Gastroesophageal sphincter (tissue), 4 donors: ENCODE data around the gene FZR1. TPM values are rescaled to one million over a fixed set of nuclear protein-coding genes. Genes with fewer than 3 reads are reported as not detected.
"Not testable (repeated sequence)": the region's sequence is repeated elsewhere in the genome, so short reads cannot be mapped to it uniquely, and the experiment has no call there.

Experiments
- ATAC-seq: fragments of 150-250 bp; one replicate; pipeline ENCODE4 v1.9.1; 2016; ENCODE audit warnings: mild to moderate bottlenecking, moderate library complexity
- H3K27ac ChIP-seq, 4 donors: fragments of 200-600 bp; sonication (generic) in 3 of 4; 1 replicate in 3 of 4; 2 replicates in 1 of 4; pipeline ENCODE4 v1.5.1; 2016 to 2019
- H3K27me3 ChIP-seq: fragments of 200-600 bp; sonication (generic); one replicate; pipeline ENCODE4 v1.5.1; 2019
- H3K36me3 ChIP-seq, 2 donors: fragments of 200-600 bp; sonication (generic); one replicate each; pipeline ENCODE4 v1.5.1; 2019; ENCODE audit warnings: control low read depth in 1 of 2
- H3K4me1 ChIP-seq, 3 donors: fragments of 200-600 bp; sonication (generic); 1 replicate in 2 of 3; 2 replicates in 1 of 3; pipeline ENCODE4 v1.5.1; 2016 to 2019; ENCODE audit warnings: control low read depth in 2 of 3
- H3K4me3 ChIP-seq, 2 donors: fragments of 200-600 bp; sonication (generic); one replicate each; pipeline ENCODE4 v1.5.1; 2019; ENCODE audit warnings: mild to moderate bottlenecking in 1 of 2, moderate library complexity in 1 of 2
- H3K9me3 ChIP-seq, 3 donors: fragments of 200-600 bp; sonication (generic); one replicate each; pipeline ENCODE4 v1.5.1; 2017 to 2019; ENCODE audit warnings: control low read depth in 2 of 3
- EP300 ChIP-seq: sonication (generic); formaldehyde crosslinking; IDR thresholded peaks from one replicate; pipeline ENCODE4 v1.6.1; 2017; ENCODE audit warnings: antibody characterized with exemption, mild to moderate bottlenecking
- POLR2A ChIP-seq, 2 donors: fragments of 450-650 bp; IDR thresholded peaks; one replicate each; pipeline ENCODE4 v1.6.1; 2017; ENCODE audit warnings: antibody characterized with exemption in 2 of 2, mild to moderate bottlenecking in 2 of 2, moderate library complexity in 1 of 2
- POLR2AphosphoS5 ChIP-seq: sonication (generic); formaldehyde crosslinking; IDR thresholded peaks from one replicate; pipeline ENCODE4 v1.6.1; 2017; ENCODE audit warnings: antibody characterized with exemption
- WGBS, 2 donors: methylation state at CpG; one replicate each; pipeline ENCODE4 v1.1.5; 2018; ENCODE audit warnings: low coverage in 1 of 2; 5-methylcytosine and 5-hydroxymethylcytosine counted together
- total RNA-seq, 4 donors: library from RNA; depleted of rRNA; stranded (reverse); fragments of >200 nt; gene quantifications; one replicate each; pipeline ENCODE4 v1.1.0, GENCODE V29; 2016
- TF ChIP-seq, protein P1 (sequence below), 4 experiments: fragments of 200-600 bp in 2 of 4; fragments of 450-650 bp in 2 of 4; sonication (generic) in 1 of 4; IDR thresholded peaks; one replicate each; pipeline ENCODE4 v1.5.1; 2017 to 2019; ENCODE audit warnings: antibody characterized with exemption in 4 of 4, mild to moderate bottlenecking in 2 of 4, moderate library complexity in 2 of 4

The FZR1 gene
- total RNA-seq, 4 donors from 2014 or later = 17.6 to 32.9 (median 23.0) TPM

DNA sequence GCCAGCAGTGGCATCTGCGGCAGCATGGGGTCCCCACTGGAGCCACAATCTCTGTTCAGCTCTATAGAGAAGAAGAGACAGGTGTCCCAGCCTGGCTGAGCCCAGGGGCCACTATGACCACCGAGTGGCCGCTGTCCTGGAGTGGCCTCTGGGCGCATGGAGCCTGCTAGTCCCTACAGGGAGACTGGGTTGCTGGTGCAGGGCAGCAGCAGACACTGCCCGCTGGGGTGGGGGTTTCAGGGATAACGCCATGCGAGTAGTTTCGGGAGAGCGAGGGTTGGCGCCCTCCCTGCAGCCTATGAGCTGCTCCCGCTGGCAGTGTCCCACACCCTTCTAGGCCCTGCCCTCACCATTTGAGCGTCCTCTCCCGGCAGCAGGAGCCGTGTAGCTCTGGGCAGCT, 22.0 kb downstream of the FZR1 start:
- no peaks in the 10 kb centered on the region for H3K9me3 ChIP-seq
- no peak overlapping the region for H3K4me3 ChIP-seq
- H3K36me3 ChIP-seq = peaks cover 0 to 81% of the 10 kb centered on the region in 2 donors
- 70% methylated on average over 2 of the region's 14 CpGs; no CpG with 5 or more reads in 1 of the 2 donors for WGBS, 2 donors
- TF ChIP-seq POLR2A (IDR thresholded peaks at IDR 0.05) (no peak), EP300 (no peak), POLR2AphosphoS5 (no peak)
- TF ChIP-seq, protein P1, sequence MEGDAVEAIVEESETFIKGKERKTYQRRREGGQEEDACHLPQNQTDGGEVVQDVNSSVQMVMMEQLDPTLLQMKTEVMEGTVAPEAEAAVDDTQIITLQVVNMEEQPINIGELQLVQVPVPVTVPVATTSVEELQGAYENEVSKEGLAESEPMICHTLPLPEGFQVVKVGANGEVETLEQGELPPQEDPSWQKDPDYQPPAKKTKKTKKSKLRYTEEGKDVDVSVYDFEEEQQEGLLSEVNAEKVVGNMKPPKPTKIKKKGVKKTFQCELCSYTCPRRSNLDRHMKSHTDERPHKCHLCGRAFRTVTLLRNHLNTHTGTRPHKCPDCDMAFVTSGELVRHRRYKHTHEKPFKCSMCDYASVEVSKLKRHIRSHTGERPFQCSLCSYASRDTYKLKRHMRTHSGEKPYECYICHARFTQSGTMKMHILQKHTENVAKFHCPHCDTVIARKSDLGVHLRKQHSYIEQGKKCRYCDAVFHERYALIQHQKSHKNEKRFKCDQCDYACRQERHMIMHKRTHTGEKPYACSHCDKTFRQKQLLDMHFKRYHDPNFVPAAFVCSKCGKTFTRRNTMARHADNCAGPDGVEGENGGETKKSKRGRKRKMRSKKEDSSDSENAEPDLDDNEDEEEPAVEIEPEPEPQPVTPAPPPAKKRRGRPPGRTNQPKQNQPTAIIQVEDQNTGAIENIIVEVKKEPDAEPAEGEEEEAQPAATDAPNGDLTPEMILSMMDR (IDR thresholded peaks at IDR 0.05) = no peak
- H3K27me3 ChIP-seq = no peaks in the 10 kb centered on the region
- no peaks in the 10 kb centered on the region for H3K4me1 ChIP-seq
- no peak for ATAC-seq
- no peak overlapping the region for H3K27ac ChIP-seq

DNA sequence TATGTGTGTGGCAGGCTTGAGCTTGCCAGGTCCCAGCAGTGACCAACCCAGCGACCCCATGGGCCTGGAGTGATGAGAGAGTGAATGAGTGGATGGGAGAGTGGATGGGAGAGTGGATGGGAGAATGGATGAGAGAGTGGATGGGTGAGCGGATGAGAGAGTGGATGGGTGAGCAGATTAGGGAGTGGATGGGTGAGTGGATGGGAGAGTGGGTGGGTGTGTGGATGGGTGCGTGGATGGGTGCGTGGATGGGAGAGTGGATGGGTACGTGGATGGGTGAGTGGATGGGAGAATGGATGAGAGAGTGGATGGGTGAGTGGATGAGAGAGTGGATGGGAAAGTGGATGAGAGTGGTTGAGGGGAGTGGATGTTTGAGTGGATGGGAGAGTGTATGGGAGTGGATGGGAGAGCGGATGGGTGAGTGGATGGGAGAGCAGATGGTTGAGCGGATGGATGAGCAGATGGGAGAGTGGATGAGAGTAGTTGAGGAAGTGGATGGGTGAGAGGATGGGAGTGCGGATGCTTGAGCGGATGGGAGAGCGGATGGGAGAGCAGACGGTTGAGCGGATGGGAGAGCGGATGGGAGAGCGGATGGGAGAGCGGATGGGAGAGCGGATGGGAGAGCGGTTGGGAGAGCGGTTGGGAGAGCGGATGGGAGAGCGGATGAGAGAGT, 22.6 kb downstream of the FZR1 start:
- no peak overlapping the region for H3K27ac ChIP-seq
- no peak overlapping the region for H3K4me3 ChIP-seq
- 95 to 96% methylated on average over 18 to 19 of the region's 20 CpGs for WGBS, 2 donors
- TF ChIP-seq EP300 = no peak
- no peak for TF ChIP-seq POLR2AphosphoS5
- TF ChIP-seq, protein P1 (IDR thresholded peaks at IDR 0.05) = no peak
- TF ChIP-seq POLR2A (IDR thresholded peaks at IDR 0.05) = no peak
- H3K9me3 ChIP-seq = no peaks in the 10 kb centered on the region
- no peaks in the 10 kb centered on the region for H3K4me1 ChIP-seq
- peaks cover 0 to 81% of the 10 kb centered on the region in 2 donors for H3K36me3 ChIP-seq
- no peaks in the 10 kb centered on the region for H3K27me3 ChIP-seq
- no peak for ATAC-seq

DNA sequence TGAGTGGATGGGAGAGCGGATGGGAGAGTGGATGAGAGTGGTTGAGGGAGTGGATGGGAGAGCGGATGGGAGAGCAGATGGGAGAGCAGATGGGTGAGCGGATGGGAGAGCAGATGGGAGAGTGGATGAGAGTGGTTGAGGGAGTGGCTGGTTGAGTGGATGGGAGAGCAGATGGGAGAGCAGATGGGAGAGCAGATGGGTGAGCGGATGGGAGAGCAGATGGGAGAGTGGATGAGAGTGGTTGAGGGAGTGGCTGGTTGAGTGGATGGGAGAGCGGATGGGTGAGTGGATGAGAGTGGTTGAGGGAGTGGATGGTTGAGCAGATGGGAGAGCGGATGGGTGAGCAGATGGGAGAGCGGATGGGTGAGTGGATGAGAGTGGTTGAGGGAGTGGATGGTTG, 23.2 kb downstream of the FZR1 start:
- not testable (repeated sequence) for ATAC-seq, H3K27ac ChIP-seq, H3K4me1 ChIP-seq, H3K9me3 ChIP-seq, H3K4me3 ChIP-seq, H3K27me3 ChIP-seq
- WGBS, 2 donors = 89 to 93% methylated on average over 7 of the region's 7 CpGs
- H3K36me3 ChIP-seq = peaks cover 0 to 81% of the 10 kb centered on the region in 2 donors

DNA sequence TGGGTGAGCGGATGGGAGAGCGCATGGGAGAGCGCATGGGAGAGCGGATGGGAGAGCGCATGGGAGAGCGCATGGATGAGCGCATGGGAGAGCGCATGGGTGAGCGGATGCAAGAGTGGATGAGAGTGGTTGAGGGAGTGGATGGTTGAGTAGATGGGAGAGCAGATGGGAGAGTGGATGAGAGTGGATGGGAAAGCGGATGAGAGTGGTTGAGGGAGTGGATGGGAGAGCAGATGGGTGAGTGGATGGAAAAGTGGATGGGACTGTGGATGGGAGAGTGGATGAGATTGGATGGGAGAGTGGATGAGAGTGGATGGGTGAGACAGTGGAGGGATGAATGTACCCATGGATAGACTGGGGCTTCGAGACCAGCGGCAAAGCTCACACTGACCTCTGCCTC, 24.3 kb downstream of the FZR1 start:
- Histone ChIP-seq H3K9me3 (no peaks in the 10 kb centered on the region), H3K4me3 (no peak overlapping the region), H3K4me1 (no peaks in the 10 kb centered on the region), H3K36me3 (peaks cover 0 to 82% of the 10 kb centered on the region in 2 donors), H3K27ac (no peak overlapping the region), H3K27me3 (no peaks in the 10 kb centered on the region)
- WGBS, 2 donors = 93 to 94% methylated on average over 10 to 12 of the region's 12 CpGs
- no peak for TF ChIP-seq POLR2AphosphoS5
- TF ChIP-seq POLR2A (IDR thresholded peaks at IDR 0.05) = no peak
- TF ChIP-seq EP300 = no peak
- TF ChIP-seq, protein P1 (IDR thresholded peaks at IDR 0.05) = no peak
- no peak for ATAC-seq

DNA sequence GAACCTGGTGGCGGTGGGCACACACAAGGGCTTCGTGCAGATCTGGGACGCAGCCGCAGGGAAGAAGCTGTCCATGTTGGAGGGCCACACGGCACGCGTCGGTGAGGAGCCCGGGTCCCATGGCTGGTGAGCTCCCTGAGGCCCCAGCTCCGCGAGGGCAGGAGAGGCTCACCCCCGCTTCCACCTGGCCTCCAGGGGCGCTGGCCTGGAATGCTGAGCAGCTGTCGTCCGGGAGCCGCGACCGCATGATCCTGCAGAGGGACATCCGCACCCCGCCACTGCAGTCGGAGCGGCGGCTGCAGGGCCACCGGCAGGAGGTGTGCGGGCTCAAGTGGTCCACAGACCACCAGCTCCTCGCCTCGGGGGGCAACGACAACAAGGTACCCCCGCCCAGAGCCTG, 25.6 kb downstream of the FZR1 start:
- Histone ChIP-seq H3K4me1 (peaks cover 0 to 9% (median 0%) of the 10 kb centered on the region in 3 donors), H3K9me3 (no peaks in the 10 kb centered on the region), H3K27ac (no peak overlapping the region), H3K27me3 (no peaks in the 10 kb centered on the region), H3K4me3 (no peak overlapping the region), H3K36me3 (peaks cover 0 to 82% of the 10 kb centered on the region in 2 donors)
- ATAC-seq = no peak
- no CpG with 5 or more reads among the region's 29 CpGs for WGBS, 2 donors
- TF ChIP-seq EP300 = no peak
- TF ChIP-seq POLR2AphosphoS5 = no peak
- no peak for TF ChIP-seq POLR2A (IDR thresholded peaks at IDR 0.05)
- TF ChIP-seq, protein P1 (IDR thresholded peaks at IDR 0.05) = no peak
